HFFc6 (cell line): ENCODE data around the gene PTPRN2. TPM values are rescaled to one million over a fixed set of nuclear protein-coding genes. Genes with fewer than 3 reads are reported as not detected.

Source experiments
- DNase-seq: peaks from one replicate; pipeline ENCODE4 v3.0.0-alpha.2; 2018
- H3K27ac Mint-ChIP-seq: 2 replicates; pipeline ENCODE4 v1.8.0; 2020; ENCODE audit warnings: mild to moderate bottlenecking, mixed read lengths
- H3K27me3 Mint-ChIP-seq: 2 replicates; pipeline ENCODE4 v1.8.0; 2021; ENCODE audit warnings: mild to moderate bottlenecking, moderate library complexity, mixed read lengths; ENCODE audit not compliant: insufficient read depth
- H3K36me3 Mint-ChIP-seq: 2 replicates; pipeline ENCODE4 v1.8.0; 2021; ENCODE audit warnings: low read depth, mixed read lengths
- H3K4me1 Mint-ChIP-seq: 2 replicates; pipeline ENCODE4 v1.8.0; 2020; ENCODE audit warnings: low read depth, mixed read lengths
- H3K4me3 Mint-ChIP-seq: 2 replicates; pipeline ENCODE4 v1.8.0; 2020; ENCODE audit warnings: mild to moderate bottlenecking, moderate library complexity, mixed read lengths
- H3K9me3 Mint-ChIP-seq: 2 replicates; pipeline ENCODE4 v1.8.0; 2020; ENCODE audit warnings: mild to moderate bottlenecking, mixed read lengths
- CTCF ChIP-seq: fragments of 200-600 bp; sonication (generic); IDR thresholded peaks from 2 replicates; pipeline ENCODE4 v1.5.0; 2021; ENCODE audit warnings: antibody characterized with exemption, mild to moderate bottlenecking
- total RNA-seq, 6 experiments: library from RNA; stranded (reverse); fragmentation: NEBNext Ultra II Directional; extraction: Animal tissue kit (Norgen Biotek cat#: 25700); gene quantifications; 2 replicates in 1 of 6; 3 replicates in 5 of 6; pipeline ENCODE4 v1.2.3, GENCODE V29; 2021

PTPRN2 gene
- total RNA-seq, 6 experiments from 2014 or later, result 0.05 to 0.27 (median 0.23) TPM

DNA sequence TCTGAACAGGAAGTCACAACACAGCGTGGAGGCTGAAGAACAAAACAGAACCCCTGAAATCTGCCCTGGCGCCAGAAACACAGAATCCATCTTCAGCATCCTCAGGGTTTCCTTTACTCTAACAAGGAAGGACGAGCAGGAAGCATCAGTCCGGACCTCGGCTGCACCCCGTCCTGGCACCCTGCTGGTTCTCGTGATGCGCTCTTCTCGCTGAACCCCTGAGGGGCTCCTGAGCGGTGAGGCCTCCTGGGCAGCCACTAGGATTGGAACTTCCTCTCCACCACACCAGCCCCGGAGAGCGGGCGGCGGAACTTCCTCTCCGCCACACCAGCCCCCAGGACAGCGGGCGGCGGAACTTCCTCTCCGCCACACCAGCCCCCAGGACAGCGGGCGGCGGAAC lies 461.9 kb downstream of the PTPRN2 start:
- DNase-seq, result no peak

GRCh38 chr7:158125091-158125490 lies 462.5 kb downstream of the PTPRN2 start:
- Mint-ChIP-seq H3K4me1 (no peaks in the 10 kb centered on the region), H3K36me3 (peaks cover 6% of the 10 kb centered on the region; the same call in 1 of the 2 replicates), H3K27me3 (no peaks in the 10 kb centered on the region), H3K4me3 (no peak overlapping the region), H3K9me3 (peaks cover 46% of the 10 kb centered on the region), H3K27ac (no peak overlapping the region)
- no peak for DNase-seq
- no peak for TF ChIP-seq CTCF

More for the DNA sequence above, 461.9 kb downstream of the PTPRN2 start:
- Mint-ChIP-seq H3K4me3 (no peak overlapping the region), H3K9me3 (peaks cover 46% of the 10 kb centered on the region), H3K27ac (no peak overlapping the region), H3K27me3 (no peaks in the 10 kb centered on the region), H3K4me1 (no peaks in the 10 kb centered on the region), H3K36me3 (peaks cover 6% of the 10 kb centered on the region; the same call in 1 of the 2 replicates)
- no peak for TF ChIP-seq CTCF

GRCh38 chr7:158124671-158125079 lies 462.9 kb downstream of the PTPRN2 start:
- H3K27ac Mint-ChIP-seq, result no peak overlapping the region
- H3K36me3 Mint-ChIP-seq, result peaks cover 6% of the 10 kb centered on the region; the same call in 1 of the 2 replicates
- H3K4me3 Mint-ChIP-seq, result no peak overlapping the region
- no peak for TF ChIP-seq CTCF
- H3K4me1 Mint-ChIP-seq, result no peaks in the 10 kb centered on the region
- peaks cover 46% of the 10 kb centered on the region for H3K9me3 Mint-ChIP-seq
- no peaks in the 10 kb centered on the region for H3K27me3 Mint-ChIP-seq
- no peak for DNase-seq

- Mint-ChIP-seq H3K27ac (no peak overlapping the region), H3K4me1 (no peaks in the 10 kb centered on the region), H3K9me3 (peaks cover 54% of the 10 kb centered on the region), H3K4me3 (no peak overlapping the region), H3K27me3 (no peaks in the 10 kb centered on the region), H3K36me3 (peaks cover 6% of the 10 kb centered on the region; the same call in 1 of the 2 replicates)
- no peak for TF ChIP-seq CTCF
- no peak for DNase-seq
Measured at GRCh38 chr7:158123753-158124152, 463.9 kb downstream of the PTPRN2 start.

DNA sequence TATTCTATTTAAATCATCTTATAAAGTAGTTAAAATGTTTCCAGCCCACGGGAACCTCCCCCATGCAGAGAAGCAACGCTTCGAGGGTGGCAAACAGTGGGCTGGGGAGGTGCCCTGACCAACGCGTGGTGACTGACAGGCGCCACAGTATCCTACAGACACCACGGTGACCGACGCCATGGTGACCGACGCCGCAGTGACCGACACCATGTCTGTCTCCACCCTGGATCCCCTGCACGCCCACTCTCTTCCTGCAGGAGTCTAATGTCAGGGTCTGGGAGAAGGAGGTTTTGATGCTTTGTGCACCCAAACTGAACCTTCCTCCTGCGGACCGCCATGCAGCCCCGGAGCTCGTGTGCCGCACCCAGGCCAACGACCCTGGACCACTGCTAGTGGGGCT lies 464.4 kb downstream of the PTPRN2 start:
- no peak overlapping the region for H3K4me3 Mint-ChIP-seq

More for the DNA sequence above, 464.4 kb downstream of the PTPRN2 start:
- DNase-seq, result no peak
- Mint-ChIP-seq H3K4me1 (no peaks in the 10 kb centered on the region), H3K27me3 (no peaks in the 10 kb centered on the region), H3K36me3 (peaks cover 6% of the 10 kb centered on the region; the same call in 1 of the 2 replicates), H3K9me3 (peaks cover 60% of the 10 kb centered on the region), H3K27ac (no peak overlapping the region)
- no peak for TF ChIP-seq CTCF
